ENCODE measurements around the gene KLHL35.

Gene KLHL35

DNA sequence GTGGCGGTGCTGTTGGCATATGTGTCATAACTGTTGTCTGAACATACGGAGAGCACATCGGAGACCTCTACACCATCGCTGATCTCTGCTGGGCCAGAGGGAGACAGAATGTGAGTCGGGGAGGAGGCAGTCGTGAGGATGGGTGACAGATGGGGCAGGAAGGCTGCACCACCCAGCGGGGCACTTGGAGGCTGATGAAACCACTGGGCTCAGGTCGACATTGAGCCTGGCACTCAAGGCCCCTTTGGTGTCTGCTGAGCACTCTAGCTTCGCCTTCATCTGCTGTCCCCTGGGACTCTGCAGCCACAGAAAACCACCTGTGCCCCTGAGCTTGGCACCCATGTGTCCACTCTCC lies 2.5 kb upstream of the KLHL35 start:
- H3K4me3 Mint-ChIP-seq = no peak overlapping the region
- no peak overlapping the region for H3K27ac Mint-ChIP-seq
- TF ChIP-seq, protein P1, sequence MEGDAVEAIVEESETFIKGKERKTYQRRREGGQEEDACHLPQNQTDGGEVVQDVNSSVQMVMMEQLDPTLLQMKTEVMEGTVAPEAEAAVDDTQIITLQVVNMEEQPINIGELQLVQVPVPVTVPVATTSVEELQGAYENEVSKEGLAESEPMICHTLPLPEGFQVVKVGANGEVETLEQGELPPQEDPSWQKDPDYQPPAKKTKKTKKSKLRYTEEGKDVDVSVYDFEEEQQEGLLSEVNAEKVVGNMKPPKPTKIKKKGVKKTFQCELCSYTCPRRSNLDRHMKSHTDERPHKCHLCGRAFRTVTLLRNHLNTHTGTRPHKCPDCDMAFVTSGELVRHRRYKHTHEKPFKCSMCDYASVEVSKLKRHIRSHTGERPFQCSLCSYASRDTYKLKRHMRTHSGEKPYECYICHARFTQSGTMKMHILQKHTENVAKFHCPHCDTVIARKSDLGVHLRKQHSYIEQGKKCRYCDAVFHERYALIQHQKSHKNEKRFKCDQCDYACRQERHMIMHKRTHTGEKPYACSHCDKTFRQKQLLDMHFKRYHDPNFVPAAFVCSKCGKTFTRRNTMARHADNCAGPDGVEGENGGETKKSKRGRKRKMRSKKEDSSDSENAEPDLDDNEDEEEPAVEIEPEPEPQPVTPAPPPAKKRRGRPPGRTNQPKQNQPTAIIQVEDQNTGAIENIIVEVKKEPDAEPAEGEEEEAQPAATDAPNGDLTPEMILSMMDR (IDR thresholded peaks at IDR 0.05; ENCODE audit: unreplicated experiment in 3 of 3) = no peak
- peaks cover 2% of the 10 kb centered on the region for H3K9me3 Mint-ChIP-seq
- peaks cover 8% of the 10 kb centered on the region for H3K4me1 Mint-ChIP-seq
- peaks cover 2% of the 10 kb centered on the region for H3K36me3 Mint-ChIP-seq (ENCODE audit: low read depth)
- H3K27me3 Mint-ChIP-seq (ENCODE audit: low read depth) = peaks cover 51% of the 10 kb centered on the region

DNA sequence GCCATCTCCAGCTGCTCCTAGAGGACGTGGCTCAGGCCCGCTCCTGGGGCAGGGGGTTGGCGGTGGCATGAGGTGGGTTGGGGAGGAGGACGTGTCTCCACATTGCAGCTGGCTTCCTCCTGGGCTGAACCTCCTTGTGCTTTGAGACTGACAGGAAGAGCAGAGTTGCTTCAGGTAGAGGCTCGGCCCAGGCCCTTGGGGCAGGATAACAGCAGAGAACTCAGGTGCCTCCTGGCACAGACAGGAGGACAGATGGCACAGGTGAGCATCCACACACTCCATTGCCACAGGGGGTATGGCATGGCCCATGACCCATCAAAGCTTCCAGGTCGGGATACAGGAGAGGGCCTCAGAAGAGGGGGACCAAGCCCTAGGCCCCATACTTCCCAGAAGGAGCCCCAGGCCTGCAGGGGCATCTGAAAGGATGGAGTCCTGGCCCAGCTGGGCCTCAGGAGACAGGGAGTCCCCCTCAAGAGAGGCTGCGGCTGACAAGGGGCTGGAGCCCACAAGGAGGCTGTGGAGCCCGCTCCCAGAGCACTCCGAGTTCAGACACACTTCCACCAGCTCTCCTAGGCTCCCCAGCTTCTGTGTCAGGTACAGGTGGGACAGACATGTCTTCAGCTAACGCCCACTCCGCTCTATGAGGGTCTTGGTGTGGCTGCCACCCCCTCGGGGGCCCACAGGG lies 2.0 kb upstream of the KLHL35 start:
- peaks cover 3% of the 10 kb centered on the region for H3K36me3 Mint-ChIP-seq (ENCODE audit: low read depth)
- no peak overlapping the region for H3K27ac Mint-ChIP-seq
- TF ChIP-seq, protein P1 (IDR thresholded peaks at IDR 0.05; ENCODE audit: unreplicated experiment in 3 of 3) = no peak
- peaks cover 9% of the 10 kb centered on the region for H3K4me1 Mint-ChIP-seq
- no peak overlapping the region for H3K4me3 Mint-ChIP-seq
- H3K9me3 Mint-ChIP-seq = peaks cover 2% of the 10 kb centered on the region
- peaks cover 54% of the 10 kb centered on the region for H3K27me3 Mint-ChIP-seq (ENCODE audit: low read depth)

DNA sequence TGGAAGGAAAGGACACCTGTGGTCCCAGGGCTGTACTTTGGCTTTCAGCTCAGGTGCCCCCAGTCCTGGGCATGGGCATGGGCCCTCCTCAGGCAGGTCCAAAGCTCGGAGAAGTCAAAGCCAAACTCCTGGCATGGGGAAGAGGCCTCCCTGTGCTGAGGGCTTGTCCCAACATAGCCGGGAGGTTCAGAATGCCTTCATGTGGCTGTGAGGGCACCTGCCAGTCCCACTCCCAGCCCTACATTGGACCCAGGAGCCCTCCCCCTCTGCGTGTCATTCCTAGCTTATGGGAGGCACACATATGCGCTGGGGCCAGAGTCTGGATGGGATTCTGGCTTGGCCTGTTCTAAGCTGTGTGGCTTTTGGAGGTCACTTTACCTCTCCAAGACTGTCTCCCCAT lies 1.0 kb upstream of the KLHL35 start:
- peaks cover 7% of the 10 kb centered on the region for H3K36me3 Mint-ChIP-seq (ENCODE audit: low read depth)
- no peak overlapping the region for H3K4me3 Mint-ChIP-seq
- H3K4me1 Mint-ChIP-seq = peaks cover 13% of the 10 kb centered on the region
- peaks cover 59% of the 10 kb centered on the region for H3K27me3 Mint-ChIP-seq (ENCODE audit: low read depth)
- H3K27ac Mint-ChIP-seq = no peak overlapping the region
- peaks cover 7% of the 10 kb centered on the region for H3K9me3 Mint-ChIP-seq
- TF ChIP-seq, protein P1 (IDR thresholded peaks at IDR 0.05; ENCODE audit: unreplicated experiment in 3 of 3) = no peak

DNA sequence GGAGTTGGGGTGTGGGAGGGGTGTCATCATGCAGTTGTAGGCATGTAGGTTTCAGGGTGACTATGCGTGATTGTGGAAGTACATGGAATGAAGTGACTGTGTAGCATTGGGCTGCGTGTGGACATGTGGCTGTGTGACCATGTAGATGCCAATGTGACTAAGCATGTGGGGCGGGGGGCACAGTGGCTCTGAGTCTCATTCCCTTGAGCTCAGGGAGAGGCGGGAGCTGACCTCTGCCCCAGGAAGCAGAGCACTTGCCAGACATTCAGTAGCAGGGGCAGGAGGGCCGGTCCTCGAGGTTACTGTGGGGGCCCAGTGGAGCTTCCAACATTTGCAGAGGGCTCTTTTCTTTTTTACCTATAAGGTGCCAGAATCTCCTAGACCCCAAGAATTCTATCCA lies 440 bp upstream of the KLHL35 start:
- Mint-ChIP-seq H3K27me3 (ENCODE audit: low read depth) (peaks cover 62% of the 10 kb centered on the region), H3K9me3 (peaks cover 11% of the 10 kb centered on the region), H3K36me3 (ENCODE audit: low read depth) (peaks cover 13% of the 10 kb centered on the region), H3K4me1 (peaks cover 13% of the 10 kb centered on the region), H3K27ac (no peak overlapping the region), H3K4me3 (peak overlapping the region in 1 of 3 experiments; percentile 51)
- TF ChIP-seq, protein P1 (IDR thresholded peaks at IDR 0.05; ENCODE audit: unreplicated experiment in 3 of 3) = no peak

DNA sequence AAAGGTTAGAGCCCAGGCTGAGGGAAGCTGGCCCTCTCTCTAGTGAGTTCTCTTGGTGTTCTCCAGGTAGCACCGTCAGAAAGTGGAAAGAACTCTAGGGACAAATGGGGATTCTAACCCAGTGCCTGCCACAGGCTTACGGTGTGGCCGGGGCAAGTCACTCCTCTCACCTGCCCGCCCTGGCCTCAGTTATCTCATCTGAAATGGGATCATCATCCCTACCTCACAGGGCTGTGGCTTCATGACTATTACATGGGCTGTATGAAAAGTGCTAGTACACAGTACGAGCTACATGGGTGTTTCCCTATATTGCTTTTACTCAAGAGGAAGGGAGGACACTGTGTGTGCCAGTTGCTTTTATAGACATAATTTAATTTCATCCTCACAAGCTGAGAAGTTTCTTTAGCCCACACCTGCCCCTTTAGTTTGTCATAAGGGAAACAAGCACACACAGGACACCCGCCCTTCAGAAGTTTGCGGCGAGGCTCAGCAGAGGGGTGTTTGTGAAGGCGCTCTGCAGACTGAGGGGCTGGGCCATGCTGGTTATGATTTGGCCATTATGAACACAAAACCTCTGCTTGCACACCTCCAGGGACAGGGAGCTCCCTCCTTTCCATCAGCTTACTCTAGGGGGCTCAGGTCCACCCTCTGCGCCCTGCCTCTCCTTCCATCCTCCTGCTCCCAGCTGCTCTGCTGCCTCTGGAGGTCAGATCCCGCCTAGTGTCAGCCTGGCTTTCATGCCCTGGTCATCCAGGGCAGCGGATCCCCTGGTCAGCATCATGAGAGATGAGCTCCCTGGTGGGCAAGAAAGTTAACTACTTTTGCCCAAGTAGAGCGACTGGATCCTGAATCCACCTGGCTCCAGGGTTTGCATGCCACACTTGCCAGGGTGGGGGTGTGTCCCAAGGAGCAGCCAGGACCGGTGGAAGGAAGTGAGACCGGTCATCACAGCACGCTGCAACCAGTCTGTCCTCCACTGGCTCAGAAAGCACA lies 1.2 kb downstream of the KLHL35 start:
- Mint-ChIP-seq H3K4me1 (peaks cover 13% of the 10 kb centered on the region), H3K9me3 (peaks cover 11% of the 10 kb centered on the region), H3K27me3 (ENCODE audit: low read depth) (peaks cover 73% of the 10 kb centered on the region), H3K4me3 (peak overlapping the region; percentile 64 to 86 (median 74)), H3K27ac (no peak overlapping the region), H3K36me3 (ENCODE audit: low read depth) (peaks cover 13% of the 10 kb centered on the region)
- TF ChIP-seq, protein P1 (IDR thresholded peaks at IDR 0.05; ENCODE audit: unreplicated experiment in 3 of 3) = no peak
